Amniotic epithelial cell (primary cell): ENCODE measurements around the gene MSMP.
A peak's percentile ranks its signal among the peaks of the same experiment; 100 is the strongest.

Experiments used
- DNase-seq: peaks from one replicate; pipeline ENCODE4 v3.0.0-alpha.2; 2010; ENCODE audit warnings: low read depth

MSMP gene

DNA sequence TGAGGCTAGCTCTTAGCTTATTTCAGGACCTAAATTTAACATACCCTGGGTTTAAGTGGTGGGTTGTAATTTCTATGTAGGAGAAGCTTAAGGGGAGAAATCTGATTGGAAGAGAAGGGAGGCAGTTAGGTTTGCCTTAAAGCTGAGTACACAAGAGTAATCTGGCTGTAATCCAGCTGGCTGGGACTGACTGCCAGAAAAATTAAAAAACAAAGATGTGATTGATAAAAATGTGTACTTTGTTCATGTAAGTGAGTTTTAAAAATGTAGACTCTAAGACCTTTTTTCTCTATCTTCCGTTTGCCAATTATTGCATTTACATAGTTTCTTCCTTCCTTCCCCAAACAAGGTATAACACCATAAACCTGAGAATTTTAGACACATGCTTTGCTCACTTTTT, 17.5 kb upstream of the MSMP start:
- DNase-seq = no peak

DNA sequence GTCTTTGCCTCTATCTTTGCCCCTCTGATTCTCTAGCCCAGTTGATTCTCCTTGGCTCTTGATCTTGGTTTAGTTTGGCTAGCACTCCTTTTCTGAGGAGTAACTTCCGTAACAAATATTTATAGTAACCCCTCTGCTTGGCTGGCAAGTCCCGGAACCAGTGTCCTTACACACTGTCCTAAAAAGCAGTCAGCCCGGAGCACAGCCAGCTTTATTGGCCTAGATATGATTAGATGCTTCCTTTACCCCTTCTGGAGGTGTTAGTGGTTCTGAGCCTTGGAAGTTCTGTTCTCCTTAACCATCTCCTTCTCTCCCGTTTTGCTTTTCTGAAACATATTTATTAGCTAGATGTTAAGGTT, 17.0 kb upstream of the MSMP start:
- DNase-seq = no peak

- DNase-seq = no peak
Observed at GRCh38 chr9:35769763-35770162, 15.7 kb upstream of the MSMP start.

DNA sequence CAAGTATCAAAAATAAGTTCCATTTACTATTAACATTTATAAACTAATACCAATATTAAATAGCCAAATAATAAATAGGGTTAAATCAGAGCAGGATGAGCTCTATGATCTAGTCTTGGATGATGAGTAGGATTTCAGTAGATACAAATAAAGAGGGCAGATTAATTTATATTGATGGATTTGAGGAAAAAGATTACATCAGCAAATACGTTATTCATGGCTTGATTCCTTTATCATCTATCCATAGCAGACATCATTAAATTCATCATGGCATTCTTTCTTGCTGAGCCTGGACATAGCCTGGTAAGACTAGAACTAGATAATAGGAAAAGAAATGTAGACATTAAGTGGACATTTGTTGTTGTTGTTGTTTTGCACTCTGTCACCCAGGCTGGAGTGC, 13.4 kb upstream of the MSMP start:
- no peak for DNase-seq

DNA sequence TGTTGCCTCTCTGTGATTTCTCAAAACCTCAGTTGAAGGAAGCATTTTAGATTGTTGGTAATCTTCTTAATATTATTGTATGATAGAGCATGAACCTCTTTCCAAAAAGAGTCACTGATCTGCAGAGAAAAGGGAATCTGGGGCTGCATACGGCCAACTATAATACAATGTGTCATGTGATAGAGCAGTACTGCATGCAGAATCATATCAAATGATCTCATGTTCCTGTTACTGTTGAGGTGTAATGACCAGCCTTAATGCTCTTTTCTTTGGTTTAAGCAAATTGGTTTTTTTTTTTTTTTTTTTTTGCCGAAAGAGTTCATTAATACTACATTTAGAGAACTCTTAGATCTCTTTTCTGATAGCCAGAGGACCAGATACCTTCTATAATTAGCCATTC, 12.9 kb upstream of the MSMP start:
- DNase-seq = no peak

GRCh38 chr9:35763803-35764202, 9.7 kb upstream of the MSMP start:
- no peak for DNase-seq

DNA sequence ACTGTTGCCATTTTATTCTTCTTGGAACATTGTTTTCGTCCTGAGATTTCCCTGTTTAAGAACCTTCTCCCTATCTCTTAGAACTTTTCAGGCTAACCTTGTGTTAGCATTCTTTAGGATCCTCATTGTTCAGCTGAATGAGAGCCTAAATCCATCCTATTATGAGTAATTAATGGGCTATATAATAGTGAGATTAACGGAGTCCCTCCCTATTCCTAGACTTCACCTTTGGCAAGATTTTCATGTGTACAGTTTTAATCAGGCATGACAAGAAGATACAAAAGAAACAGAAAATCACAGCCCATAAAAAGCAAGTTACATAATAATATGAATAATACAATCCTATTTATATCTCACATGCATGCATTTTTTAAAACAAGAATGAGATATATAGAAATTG, 9.1 kb upstream of the MSMP start:
- no peak for DNase-seq

- peak; percentile 48 for DNase-seq
Observed at GRCh38 chr9:35760651-35761050, 6.6 kb upstream of the MSMP start.

GRCh38 chr9:35759795-35760194, 5.7 kb upstream of the MSMP start:
- no peak for DNase-seq

- DNase-seq = peak; percentile 35
Observed at GRCh38 chr9:35758475-35759050, 4.5 kb upstream of the MSMP start.

- DNase-seq = no peak
Observed at GRCh38 chr9:35757892-35758275, 3.8 kb upstream of the MSMP start.

- no peak for DNase-seq
Observed at GRCh38 chr9:35757226-35757891, 3.3 kb upstream of the MSMP start.

GRCh38 chr9:35756275-35757225, 2.5 kb upstream of the MSMP start:
- peak; percentile 33 for DNase-seq

GRCh38 chr9:35755071-35755470, 995 bp upstream of the MSMP start:
- DNase-seq = no peak

- DNase-seq = no peak
Observed at GRCh38 chr9:35753466-35753865, 610 bp downstream of the MSMP start.

DNA sequence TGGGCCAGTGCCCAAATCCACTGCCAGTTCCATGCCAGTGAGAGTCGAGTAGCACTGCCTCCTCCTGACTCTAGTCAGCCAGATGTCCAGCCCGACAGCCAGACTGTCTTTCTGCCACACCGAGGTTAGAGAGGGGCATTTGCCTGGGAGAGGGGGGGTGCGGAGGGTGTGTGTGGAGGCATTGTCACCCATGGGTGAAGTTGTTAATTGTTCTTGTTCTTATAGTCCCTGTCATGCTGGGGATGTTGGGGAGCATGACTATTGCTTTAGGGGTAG, 3.9 kb downstream of the MSMP start:
- no peak for DNase-seq

DNA sequence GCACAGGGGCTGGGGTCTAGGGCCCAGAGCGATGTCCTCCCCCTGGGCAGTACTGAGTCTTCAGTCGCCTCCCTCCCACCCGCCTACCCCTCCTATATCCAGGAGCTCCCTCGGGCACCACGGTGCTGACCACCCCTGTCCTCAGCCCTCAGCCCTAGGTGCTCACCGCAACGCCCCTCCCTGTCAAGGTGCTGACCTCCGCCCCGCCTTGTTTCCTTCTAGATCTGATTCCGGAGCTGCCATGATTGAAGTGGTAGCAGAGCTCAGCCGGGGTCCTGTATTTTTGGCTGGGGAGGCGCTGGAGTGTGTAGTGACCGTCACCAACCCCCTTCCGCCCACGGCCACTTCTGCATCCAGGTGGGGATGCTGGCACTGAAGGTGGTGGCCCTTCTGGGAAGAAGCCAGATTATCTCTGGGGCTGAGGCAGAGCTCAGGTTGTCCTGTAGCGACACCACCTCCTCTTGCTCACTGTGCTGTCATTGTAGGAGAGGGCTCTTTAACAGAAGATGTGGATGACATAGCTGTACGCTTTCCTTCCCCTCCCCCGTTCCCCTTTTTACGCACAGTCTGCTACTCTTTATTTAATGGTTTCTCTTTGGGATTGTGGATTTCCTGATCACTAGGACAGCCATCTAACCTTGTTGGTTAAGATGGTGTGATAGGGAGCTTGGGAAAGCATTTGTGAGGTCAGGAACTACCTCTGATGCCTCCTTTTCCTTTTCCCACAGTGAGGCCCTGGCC, 4.4 kb downstream of the MSMP start:
- no peak for DNase-seq

DNA sequence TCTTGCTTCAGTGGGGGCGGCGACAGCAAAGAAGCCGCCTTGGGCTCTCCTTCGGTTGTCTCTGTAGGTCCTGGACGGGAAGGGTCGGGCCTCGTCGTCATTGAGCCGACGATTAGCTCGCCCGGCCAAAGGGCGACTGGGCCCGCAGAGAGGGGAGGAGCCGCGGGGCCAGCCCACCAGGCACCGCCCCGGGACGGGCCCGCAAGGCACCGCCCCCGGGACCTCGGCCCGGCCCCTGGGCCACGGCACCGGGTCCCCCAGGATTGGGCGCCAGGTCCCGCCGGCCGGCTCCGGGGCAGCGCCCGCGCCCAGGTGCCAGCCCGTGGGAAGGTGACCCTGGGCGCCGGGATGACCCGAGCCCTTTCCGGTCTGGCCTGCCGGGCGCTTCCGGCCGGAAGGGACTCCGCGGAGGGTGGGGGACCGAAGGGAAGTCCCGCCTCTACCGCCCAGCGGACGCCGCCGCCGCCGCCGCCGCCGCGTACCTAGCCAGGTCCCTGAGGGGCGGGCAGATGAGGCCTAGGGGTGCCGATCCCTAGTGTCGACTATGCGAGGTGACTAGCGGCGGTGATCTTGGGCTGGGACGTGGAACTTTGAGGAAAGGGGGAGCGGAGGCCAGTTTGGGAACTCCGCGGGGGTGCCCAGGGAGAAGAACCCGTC, 5.1 kb downstream of the MSMP start, which contains the start of the genes GBA2 and RGP1:
Gene GBA2 (minus strand): TSS at position 371 of the 657 bp plus-strand sequence. CDS start 524 bp downstream, outside the sequence.
Gene RGP1 (plus strand): TSS at position 430 of the 657 bp plus-strand sequence. CDS start 469 bp downstream, outside the sequence.
- peak; percentile 58 for DNase-seq

DNA sequence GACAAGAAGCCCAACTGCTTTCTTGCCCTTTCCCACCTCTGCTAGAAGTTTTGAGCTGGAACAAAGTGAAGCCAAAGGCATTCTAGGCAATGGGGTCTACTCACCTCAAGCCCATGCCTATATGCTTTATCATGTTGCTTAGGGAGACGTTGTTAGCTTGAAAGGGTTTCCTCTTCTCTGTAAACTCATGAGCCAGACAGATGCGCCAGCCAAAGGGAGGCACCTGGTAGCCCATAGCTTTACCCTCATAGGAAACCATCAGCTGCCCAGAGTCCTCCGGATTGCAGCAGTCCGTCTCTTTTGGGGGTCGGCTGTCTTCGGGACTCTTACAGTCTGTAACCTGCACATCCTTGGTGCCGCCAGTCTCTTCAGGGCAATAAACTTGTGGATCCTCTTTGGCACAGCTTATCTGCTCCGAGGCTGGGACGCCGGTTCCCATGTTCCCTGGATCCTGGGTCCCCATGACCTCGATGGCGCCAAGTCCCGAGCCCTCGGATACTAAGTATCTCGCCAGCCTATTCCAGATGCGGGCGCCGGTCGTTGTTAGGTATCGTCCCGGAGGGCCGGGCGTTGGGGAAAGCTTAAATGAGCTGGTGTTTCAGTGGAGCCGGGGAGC, 5.7 kb downstream of the MSMP start:
- no peak for DNase-seq

DNA sequence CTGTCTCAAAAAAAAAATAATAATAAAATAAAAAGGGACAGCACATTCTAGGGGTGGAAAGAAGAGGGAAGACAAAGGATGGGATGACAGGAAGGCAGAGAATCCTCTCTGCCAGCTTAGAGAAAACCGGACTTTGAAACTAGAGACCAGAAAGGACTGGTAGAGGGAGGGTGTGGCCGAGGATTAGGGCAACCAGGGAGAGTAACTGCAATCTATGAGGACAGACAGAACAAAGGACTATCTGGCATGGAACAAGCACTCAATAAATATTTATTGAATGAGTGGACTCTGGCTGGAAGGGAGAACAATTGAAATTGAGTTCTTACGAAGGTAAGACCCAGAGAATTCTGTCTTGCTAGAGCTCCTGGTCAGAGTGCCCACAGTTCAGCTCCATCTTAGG, 7.5 kb downstream of the MSMP start:
- no peak for DNase-seq

DNA sequence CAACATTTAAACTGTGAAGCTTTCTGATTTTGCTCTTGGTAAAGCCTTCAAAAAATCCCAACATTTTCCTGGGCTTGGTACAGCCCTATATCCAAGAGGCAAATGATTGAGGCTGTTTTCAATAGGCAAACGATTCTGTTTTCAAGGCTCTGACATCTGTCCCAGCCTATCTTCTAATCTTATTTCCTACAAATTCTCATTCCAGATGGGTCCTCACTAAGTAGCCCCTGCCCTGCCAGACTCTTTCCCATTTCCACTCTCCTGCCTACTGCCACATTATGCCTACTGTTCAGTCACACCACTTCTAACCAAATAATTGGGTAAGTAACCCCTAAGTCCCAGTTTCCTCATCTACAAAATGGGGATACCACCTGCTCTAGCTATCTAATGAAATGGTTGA, 8.5 kb downstream of the MSMP start:
- no peak for DNase-seq
